ENCODE results near the gene GPR75. TPM values are rescaled to one million over a fixed set of nuclear protein-coding genes. Genes with fewer than 3 reads are reported as not detected.
"Not testable (repeated sequence)": the region's sequence is repeated elsewhere in the genome, so short reads cannot be mapped to it uniquely, and the experiment has no call there.

Gene GPR75
- total and polyA plus RNA-seq, 2 of the 13 experiments (the other 11 are each of a cell fraction or from before 2014, with no cell fraction given), result 3.3 to 4.1 TPM

DNA sequence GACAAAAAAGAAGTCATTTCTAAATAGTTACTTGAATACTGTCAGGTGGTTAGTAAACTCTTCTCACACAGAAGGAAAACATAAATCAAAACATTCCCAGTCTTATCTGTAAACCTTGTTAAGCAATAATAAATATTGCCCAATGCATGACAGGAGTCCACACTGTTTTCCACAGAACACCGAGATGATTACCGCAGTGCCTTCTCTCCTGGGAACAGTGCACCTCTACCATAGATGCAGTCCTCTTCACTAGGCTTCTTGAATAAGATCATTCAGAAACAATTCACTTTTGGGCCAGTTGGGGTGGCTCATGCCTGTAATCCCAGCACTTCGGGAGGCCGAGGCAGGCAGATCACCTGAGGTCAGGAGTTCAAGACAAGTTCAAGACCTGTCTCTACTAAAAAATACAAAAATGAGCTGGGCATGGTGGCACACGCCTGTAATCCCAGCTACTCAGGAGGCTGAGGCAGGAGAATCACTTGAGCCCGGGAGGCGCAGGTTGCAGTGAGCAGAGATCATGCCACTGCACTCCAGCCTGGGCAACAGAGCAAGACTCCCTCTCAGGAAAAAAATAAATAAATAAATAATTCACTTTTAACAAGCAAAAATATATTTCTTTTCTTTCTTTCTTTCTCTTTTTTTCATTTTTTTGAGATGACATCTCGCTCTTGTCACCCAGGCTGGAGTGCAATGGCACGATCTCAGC, 8.6 kb downstream of the GPR75 start (continued):
- TF ChIP-seq LCORL (IDR thresholded peaks at IDR 0.05), result not testable (repeated sequence)
- TF ChIP-seq LCORL (CRISPR knock-in tag; IDR thresholded peaks at IDR 0.05) (peak; percentile 35; the same call in 1 of the 2 replicates), ZNF24 (IDR thresholded peaks at IDR 0.05) (0 out of 2 replicates have a peak, but pooled peaks have one; percentile 62), SRF (IDR thresholded peaks at IDR 0.05; ENCODE audit: low read depth, low read length) (0 out of 2 replicates have a peak, but pooled peaks have one; percentile 24), ZFP1 (CRISPR knock-in tag; IDR thresholded peaks at IDR 0.05) (0 out of 2 replicates have a peak, but pooled peaks have one; percentile 36), THAP11 (CRISPR knock-in tag; IDR thresholded peaks at IDR 0.05) (peak; percentile 69), YEATS2 (CRISPR knock-in tag; IDR thresholded peaks at IDR 0.05; ENCODE audit: borderline replicate concordance) (0 out of 2 replicates have a peak, but pooled peaks have one; percentile 34), ZNF33B (CRISPR knock-in tag; IDR thresholded peaks at IDR 0.05) (0 out of 2 replicates have a peak, but pooled peaks have one; percentile 31), KMT2A (CRISPR knock-in tag; IDR thresholded peaks at IDR 0.05) (peak; percentile 33; the same call in 1 of the 2 replicates)
- TF ChIP-seq, protein P1, sequence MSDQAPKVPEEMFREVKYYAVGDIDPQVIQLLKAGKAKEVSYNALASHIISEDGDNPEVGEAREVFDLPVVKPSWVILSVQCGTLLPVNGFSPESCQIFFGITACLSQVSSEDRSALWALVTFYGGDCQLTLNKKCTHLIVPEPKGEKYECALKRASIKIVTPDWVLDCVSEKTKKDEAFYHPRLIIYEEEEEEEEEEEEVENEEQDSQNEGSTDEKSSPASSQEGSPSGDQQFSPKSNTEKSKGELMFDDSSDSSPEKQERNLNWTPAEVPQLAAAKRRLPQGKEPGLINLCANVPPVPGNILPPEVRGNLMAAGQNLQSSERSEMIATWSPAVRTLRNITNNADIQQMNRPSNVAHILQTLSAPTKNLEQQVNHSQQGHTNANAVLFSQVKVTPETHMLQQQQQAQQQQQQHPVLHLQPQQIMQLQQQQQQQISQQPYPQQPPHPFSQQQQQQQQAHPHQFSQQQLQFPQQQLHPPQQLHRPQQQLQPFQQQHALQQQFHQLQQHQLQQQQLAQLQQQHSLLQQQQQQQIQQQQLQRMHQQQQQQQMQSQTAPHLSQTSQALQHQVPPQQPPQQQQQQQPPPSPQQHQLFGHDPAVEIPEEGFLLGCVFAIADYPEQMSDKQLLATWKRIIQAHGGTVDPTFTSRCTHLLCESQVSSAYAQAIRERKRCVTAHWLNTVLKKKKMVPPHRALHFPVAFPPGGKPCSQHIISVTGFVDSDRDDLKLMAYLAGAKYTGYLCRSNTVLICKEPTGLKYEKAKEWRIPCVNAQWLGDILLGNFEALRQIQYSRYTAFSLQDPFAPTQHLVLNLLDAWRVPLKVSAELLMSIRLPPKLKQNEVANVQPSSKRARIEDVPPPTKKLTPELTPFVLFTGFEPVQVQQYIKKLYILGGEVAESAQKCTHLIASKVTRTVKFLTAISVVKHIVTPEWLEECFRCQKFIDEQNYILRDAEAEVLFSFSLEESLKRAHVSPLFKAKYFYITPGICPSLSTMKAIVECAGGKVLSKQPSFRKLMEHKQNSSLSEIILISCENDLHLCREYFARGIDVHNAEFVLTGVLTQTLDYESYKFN (CRISPR knock-in tag; conservative IDR thresholded peaks at IDR 0.05), result peak; percentile 72
- TF ChIP-seq, protein P2, sequence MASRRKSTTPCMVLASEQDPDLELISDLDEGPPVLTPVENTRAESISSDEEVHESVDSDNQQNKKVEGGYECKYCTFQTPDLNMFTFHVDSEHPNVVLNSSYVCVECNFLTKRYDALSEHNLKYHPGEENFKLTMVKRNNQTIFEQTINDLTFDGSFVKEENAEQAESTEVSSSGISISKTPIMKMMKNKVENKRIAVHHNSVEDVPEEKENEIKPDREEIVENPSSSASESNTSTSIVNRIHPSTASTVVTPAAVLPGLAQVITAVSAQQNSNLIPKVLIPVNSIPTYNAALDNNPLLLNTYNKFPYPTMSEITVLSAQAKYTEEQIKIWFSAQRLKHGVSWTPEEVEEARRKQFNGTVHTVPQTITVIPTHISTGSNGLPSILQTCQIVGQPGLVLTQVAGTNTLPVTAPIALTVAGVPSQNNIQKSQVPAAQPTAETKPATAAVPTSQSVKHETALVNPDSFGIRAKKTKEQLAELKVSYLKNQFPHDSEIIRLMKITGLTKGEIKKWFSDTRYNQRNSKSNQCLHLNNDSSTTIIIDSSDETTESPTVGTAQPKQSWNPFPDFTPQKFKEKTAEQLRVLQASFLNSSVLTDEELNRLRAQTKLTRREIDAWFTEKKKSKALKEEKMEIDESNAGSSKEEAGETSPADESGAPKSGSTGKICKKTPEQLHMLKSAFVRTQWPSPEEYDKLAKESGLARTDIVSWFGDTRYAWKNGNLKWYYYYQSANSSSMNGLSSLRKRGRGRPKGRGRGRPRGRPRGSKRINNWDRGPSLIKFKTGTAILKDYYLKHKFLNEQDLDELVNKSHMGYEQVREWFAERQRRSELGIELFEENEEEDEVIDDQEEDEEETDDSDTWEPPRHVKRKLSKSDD (CRISPR knock-in tag; IDR thresholded peaks at IDR 0.05; ENCODE audit: low read depth), result 0 out of 2 replicates have a peak, but pooled peaks have one; percentile 19
- TF ChIP-seq, protein P3, sequence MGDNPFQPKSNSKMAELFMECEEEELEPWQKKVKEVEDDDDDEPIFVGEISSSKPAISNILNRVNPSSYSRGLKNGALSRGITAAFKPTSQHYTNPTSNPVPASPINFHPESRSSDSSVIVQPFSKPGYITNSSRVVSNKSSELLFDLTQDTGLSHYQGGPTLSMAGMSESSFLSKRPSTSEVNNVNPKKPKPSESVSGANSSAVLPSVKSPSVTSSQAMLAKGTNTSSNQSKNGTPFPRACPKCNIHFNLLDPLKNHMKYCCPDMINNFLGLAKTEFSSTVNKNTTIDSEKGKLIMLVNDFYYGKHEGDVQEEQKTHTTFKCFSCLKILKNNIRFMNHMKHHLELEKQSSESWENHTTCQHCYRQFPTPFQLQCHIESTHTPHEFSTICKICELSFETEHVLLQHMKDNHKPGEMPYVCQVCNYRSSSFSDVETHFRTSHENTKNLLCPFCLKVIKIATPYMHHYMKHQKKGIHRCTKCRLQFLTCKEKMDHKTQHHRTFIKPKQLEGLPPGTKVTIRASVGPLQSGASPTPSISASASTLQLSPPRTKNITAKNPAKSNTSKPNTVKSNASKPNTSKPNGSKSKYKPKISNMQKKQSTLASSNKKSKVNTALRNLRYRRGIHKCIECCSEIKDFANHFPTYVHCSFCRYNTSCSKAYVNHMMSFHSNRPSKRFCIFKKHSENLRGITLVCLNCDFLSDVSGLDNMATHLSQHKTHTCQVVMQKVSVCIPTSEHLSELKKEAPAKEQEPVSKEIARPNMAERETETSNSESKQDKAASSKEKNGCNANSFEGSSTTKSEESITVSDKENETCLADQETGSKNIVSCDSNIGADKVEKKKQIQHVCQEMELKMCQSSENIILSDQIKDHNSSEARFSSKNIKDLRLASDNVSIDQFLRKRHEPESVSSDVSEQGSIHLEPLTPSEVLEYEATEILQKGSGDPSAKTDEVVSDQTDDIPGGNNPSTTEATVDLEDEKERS (CRISPR knock-in tag; IDR thresholded peaks at IDR 0.05), result peak; percentile 64; the same call in 1 of the 2 replicates
